ENCODE measurements around the gene PLEKHG2. TPM values are rescaled to one million over a fixed set of nuclear protein-coding genes. Genes with fewer than 3 reads are reported as not detected.

The PLEKHG2 gene
- 39.8 TPM for polyA plus RNA-seq (2013, experiment 1 of 2)
- 46.8 TPM for polyA plus RNA-seq (2013, experiment 2 of 2)

- WGBS = under 1% methylated on average over 60 of the region's 60 CpGs
- H3K36me3 ChIP-seq (ENCODE audit: insufficient read depth, low read length) = peaks cover 15% of the 10 kb centered on the region
- H3K9ac ChIP-seq (ENCODE audit: low read depth, low read length) = peak within 1 kb of the TSS; percentile 95
- H3K4me1 ChIP-seq (ENCODE audit: insufficient read depth, low read length) = peaks cover 28% of the 10 kb centered on the region
- H3K27me3 ChIP-seq (ENCODE audit: insufficient read depth, low read length) = no peaks in the 10 kb centered on the region
- H3K27ac ChIP-seq (ENCODE audit: low read depth, low read length) = peak within 1 kb of the TSS; percentile 99
- peak within 1 kb of the TSS; percentile 99 for H3K4me3 ChIP-seq (ENCODE audit: low read length)
- no peaks in the 10 kb centered on the region for H3K9me3 ChIP-seq (ENCODE audit: insufficient read depth, low read depth, low read length)
Measured at GRCh38 chr19:39412100-39412866, at the start of gene PLEKHG2. Gene PLEKHG2, plus strand, starts transcription at chr19:39412669. Its CDS starts 1,418 bp downstream, at chr19:39414087.

DNA sequence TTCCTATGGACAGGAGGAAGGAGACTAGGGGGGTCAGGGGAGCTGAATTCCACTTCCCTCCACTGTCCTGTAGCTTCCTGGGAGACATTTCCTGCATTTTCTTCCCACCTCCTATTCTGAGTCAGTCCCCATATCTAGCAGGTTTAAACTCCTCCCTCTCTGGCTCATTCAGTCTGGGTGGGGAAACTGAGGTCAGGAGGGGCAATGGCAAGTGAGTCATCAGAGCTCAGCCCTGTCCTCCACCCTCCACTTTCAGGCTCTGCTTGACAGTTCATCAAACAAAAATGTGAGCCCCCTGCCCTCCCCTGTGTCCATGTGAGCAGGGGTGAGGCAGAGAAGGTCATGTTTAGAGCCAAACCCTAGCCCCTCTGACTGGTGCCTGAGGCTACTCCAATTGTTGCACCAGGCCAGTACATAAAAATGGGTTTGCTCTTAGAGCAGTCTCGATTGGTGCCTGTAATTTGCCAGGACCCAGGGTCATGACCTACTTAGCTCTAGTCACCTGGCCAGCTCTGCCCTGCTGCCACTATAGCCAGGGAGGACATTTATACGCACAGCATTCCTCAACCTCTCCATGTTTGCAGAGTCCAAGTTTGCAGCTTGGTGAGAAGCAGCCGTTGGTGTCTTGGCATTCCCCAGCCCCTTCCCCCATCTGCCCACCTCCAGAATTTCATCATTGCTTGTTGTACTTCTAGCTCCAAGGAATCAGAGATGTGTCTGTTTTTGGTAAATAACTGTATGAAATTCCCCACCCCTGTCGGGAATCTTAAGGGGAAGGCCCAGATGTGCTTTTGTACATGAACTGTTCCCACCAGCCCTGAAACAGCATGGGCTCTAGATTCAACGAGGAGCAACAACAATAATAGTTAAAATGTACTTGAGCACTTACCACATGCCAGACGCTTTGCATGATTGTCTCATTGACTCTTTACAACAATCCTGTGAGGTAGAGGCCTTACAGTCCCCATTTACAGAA lies 49.5 kb upstream of the PLEKHG2 start:
- H3K4me1 ChIP-seq (ENCODE audit: insufficient read depth, low read length) = no peaks in the 10 kb centered on the region
- H3K9me3 ChIP-seq (ENCODE audit: insufficient read depth, low read depth, low read length) = no peaks in the 10 kb centered on the region
- no peak overlapping the region for H3K27ac ChIP-seq (ENCODE audit: low read depth, low read length)
- no peaks in the 10 kb centered on the region for H3K27me3 ChIP-seq (ENCODE audit: insufficient read depth, low read length)
- H3K36me3 ChIP-seq (ENCODE audit: insufficient read depth, low read length) = peaks cover 75% of the 10 kb centered on the region
- H3K9ac ChIP-seq (ENCODE audit: low read depth, low read length) = no peak overlapping the region
- H3K4me3 ChIP-seq (ENCODE audit: low read length) = no peak overlapping the region
- WGBS = 94% methylated on average over 6 of the region's 6 CpGs

- whole genome bisulfite sequencing = 96% methylated on average over 5 of the region's 5 CpGs
Measured at GRCh38 chr19:39363901-39364457, 48.5 kb upstream of the PLEKHG2 start.

DNA sequence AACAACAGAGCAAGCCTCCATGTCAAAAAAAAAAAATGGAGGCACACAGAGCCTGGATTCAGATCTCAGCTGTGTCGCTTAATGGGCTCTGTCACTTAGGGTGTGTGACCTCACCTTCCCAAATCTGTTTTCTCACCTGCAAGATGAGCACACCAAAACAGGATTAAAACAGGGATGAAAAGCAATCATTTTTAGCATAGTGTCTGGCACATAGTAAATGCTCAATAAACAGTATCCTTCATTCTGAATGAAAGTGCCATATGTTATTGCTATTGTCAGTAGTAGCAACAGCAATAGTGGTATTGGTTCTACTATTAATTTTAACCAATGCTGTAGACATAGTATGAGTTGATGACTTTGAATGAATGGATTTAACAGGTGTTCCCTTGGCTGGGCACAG lies 46.9 kb upstream of the PLEKHG2 start:
- 97% methylated on average over 1 of the region's 1 CpG for WGBS
- Histone ChIP-seq H3K4me3 (ENCODE audit: low read length) (no peak overlapping the region), H3K27ac (ENCODE audit: low read depth, low read length) (no peak overlapping the region), H3K27me3 (ENCODE audit: insufficient read depth, low read length) (no peaks in the 10 kb centered on the region), H3K9ac (ENCODE audit: low read depth, low read length) (no peak overlapping the region), H3K36me3 (ENCODE audit: insufficient read depth, low read length) (peaks cover 78% of the 10 kb centered on the region), H3K9me3 (ENCODE audit: insufficient read depth, low read depth, low read length) (no peaks in the 10 kb centered on the region), H3K4me1 (ENCODE audit: insufficient read depth, low read length) (no peaks in the 10 kb centered on the region)

More at GRCh38 chr19:39363901-39364457, 48.5 kb upstream of the PLEKHG2 start:
- no peak overlapping the region for H3K27ac ChIP-seq (ENCODE audit: low read depth, low read length)
- H3K4me3 ChIP-seq (ENCODE audit: low read length) = no peak overlapping the region
- H3K9ac ChIP-seq (ENCODE audit: low read depth, low read length) = no peak overlapping the region
- no peaks in the 10 kb centered on the region for H3K27me3 ChIP-seq (ENCODE audit: insufficient read depth, low read length)
- no peaks in the 10 kb centered on the region for H3K4me1 ChIP-seq (ENCODE audit: insufficient read depth, low read length)
- no peaks in the 10 kb centered on the region for H3K9me3 ChIP-seq (ENCODE audit: insufficient read depth, low read depth, low read length)
- peaks cover 75% of the 10 kb centered on the region for H3K36me3 ChIP-seq (ENCODE audit: insufficient read depth, low read length)

DNA sequence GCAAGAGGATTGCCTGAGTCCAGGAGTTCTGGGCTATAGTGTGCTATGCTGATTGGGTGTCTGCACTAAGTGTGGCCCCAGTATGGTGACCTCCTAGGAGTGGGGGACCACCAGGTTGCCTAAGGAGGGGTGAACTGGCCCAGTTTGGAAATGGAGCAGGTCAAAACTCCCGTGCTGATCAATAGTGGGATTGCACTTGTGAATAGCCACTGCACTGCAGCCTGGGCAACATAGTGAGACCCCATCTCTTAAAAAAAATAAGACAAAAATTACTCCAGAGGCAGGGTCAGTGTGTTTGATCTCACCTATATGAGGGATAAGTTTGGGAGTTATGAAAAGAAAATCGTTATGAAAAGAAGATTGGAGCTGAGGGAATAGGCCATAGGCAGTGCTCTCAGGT lies 43.3 kb upstream of the PLEKHG2 start:
- Histone ChIP-seq H3K4me1 (ENCODE audit: insufficient read depth, low read length) (no peaks in the 10 kb centered on the region), H3K27me3 (ENCODE audit: insufficient read depth, low read length) (no peaks in the 10 kb centered on the region), H3K4me3 (ENCODE audit: low read length) (no peak overlapping the region), H3K27ac (ENCODE audit: low read depth, low read length) (no peak overlapping the region), H3K9me3 (ENCODE audit: insufficient read depth, low read depth, low read length) (no peaks in the 10 kb centered on the region), H3K36me3 (ENCODE audit: insufficient read depth, low read length) (peaks cover 80% of the 10 kb centered on the region), H3K9ac (ENCODE audit: low read depth, low read length) (no peak overlapping the region)
- 86% methylated on average over 2 of the region's 2 CpGs for WGBS

GRCh38 chr19:39370735-39371134 lies 41.7 kb upstream of the PLEKHG2 start:
- H3K9ac ChIP-seq (ENCODE audit: low read depth, low read length) = no peak overlapping the region
- WGBS = 99% methylated on average over 5 of the region's 5 CpGs
- H3K27me3 ChIP-seq (ENCODE audit: insufficient read depth, low read length) = no peaks in the 10 kb centered on the region
- no peak overlapping the region for H3K4me3 ChIP-seq (ENCODE audit: low read length)
- H3K36me3 ChIP-seq (ENCODE audit: insufficient read depth, low read length) = peaks cover 83% of the 10 kb centered on the region
- no peak overlapping the region for H3K27ac ChIP-seq (ENCODE audit: low read depth, low read length)
- no peaks in the 10 kb centered on the region for H3K4me1 ChIP-seq (ENCODE audit: insufficient read depth, low read length)
- no peaks in the 10 kb centered on the region for H3K9me3 ChIP-seq (ENCODE audit: insufficient read depth, low read depth, low read length)

GRCh38 chr19:39372047-39372802 lies 40.2 kb upstream of the PLEKHG2 start:
- H3K27me3 ChIP-seq (ENCODE audit: insufficient read depth, low read length) = no peaks in the 10 kb centered on the region
- H3K9ac ChIP-seq (ENCODE audit: low read depth, low read length) = no peak overlapping the region
- no peaks in the 10 kb centered on the region for H3K4me1 ChIP-seq (ENCODE audit: insufficient read depth, low read length)
- peaks cover 86% of the 10 kb centered on the region for H3K36me3 ChIP-seq (ENCODE audit: insufficient read depth, low read length)
- H3K27ac ChIP-seq (ENCODE audit: low read depth, low read length) = no peak overlapping the region
- 81% methylated on average over 8 of the region's 8 CpGs for WGBS
- no peak overlapping the region for H3K4me3 ChIP-seq (ENCODE audit: low read length)
- H3K9me3 ChIP-seq (ENCODE audit: insufficient read depth, low read depth, low read length) = no peaks in the 10 kb centered on the region

GRCh38 chr19:39372941-39373340 lies 39.5 kb upstream of the PLEKHG2 start:
- Histone ChIP-seq H3K4me3 (ENCODE audit: low read length) (no peak overlapping the region), H3K9ac (ENCODE audit: low read depth, low read length) (no peak overlapping the region), H3K27ac (ENCODE audit: low read depth, low read length) (no peak overlapping the region), H3K4me1 (ENCODE audit: insufficient read depth, low read length) (no peaks in the 10 kb centered on the region), H3K27me3 (ENCODE audit: insufficient read depth, low read length) (no peaks in the 10 kb centered on the region), H3K36me3 (ENCODE audit: insufficient read depth, low read length) (peaks cover 92% of the 10 kb centered on the region), H3K9me3 (ENCODE audit: insufficient read depth, low read depth, low read length) (no peaks in the 10 kb centered on the region)
- 88% methylated on average over 2 of the region's 2 CpGs for whole genome bisulfite sequencing

DNA sequence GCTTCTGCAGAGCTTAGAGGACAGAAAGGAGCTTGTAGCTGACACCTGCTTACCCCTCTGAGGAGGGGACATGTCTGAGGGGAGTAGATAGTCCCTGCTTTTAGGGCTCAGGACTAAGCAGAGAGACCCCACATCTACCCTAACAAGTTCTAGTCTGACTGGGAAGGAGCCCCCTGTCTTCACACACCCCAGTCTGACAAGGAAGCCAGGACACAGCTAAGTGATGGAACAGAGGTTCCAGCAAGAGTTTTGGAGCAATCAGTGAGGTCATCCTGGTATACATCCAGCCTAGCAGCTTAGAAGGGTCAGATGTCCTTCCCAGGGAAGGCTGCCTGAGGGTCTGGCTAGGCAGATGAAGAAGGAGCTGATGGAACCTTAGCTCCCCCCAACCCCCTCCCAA lies 36.5 kb upstream of the PLEKHG2 start:
- Histone ChIP-seq H3K9me3 (ENCODE audit: insufficient read depth, low read depth, low read length) (no peaks in the 10 kb centered on the region), H3K4me1 (ENCODE audit: insufficient read depth, low read length) (no peaks in the 10 kb centered on the region), H3K27ac (ENCODE audit: low read depth, low read length) (no peak overlapping the region), H3K4me3 (ENCODE audit: low read length) (no peak overlapping the region), H3K36me3 (ENCODE audit: insufficient read depth, low read length) (peaks cover 93% of the 10 kb centered on the region), H3K9ac (ENCODE audit: low read depth, low read length) (no peak overlapping the region), H3K27me3 (ENCODE audit: insufficient read depth, low read length) (no peaks in the 10 kb centered on the region)

GRCh38 chr19:39377373-39378362 lies 34.8 kb upstream of the PLEKHG2 start:
- WGBS = 93% methylated on average over 18 of the region's 18 CpGs
- Histone ChIP-seq H3K27me3 (ENCODE audit: insufficient read depth, low read length) (no peaks in the 10 kb centered on the region), H3K27ac (ENCODE audit: low read depth, low read length) (no peak overlapping the region), H3K4me3 (ENCODE audit: low read length) (no peak overlapping the region), H3K9ac (ENCODE audit: low read depth, low read length) (no peak overlapping the region), H3K9me3 (ENCODE audit: insufficient read depth, low read depth, low read length) (no peaks in the 10 kb centered on the region), H3K4me1 (ENCODE audit: insufficient read depth, low read length) (no peaks in the 10 kb centered on the region), H3K36me3 (ENCODE audit: insufficient read depth, low read length) (peaks cover 94% of the 10 kb centered on the region)

All from HUES64 (cell line).